Activated CD8-positive, alpha-beta memory T cell treated with anti-CD3 and anti-CD28 coated beads for 4 hours (primary cell): ENCODE results near the gene CHRNA1.

ENCODE experiments used
- DNase-seq, 2 donors: peaks; one replicate each; pipeline ENCODE4 v3.0.0-alpha.2; 2020; ENCODE audit warnings: low read depth in 2 of 2

CHRNA1 gene

DNA sequence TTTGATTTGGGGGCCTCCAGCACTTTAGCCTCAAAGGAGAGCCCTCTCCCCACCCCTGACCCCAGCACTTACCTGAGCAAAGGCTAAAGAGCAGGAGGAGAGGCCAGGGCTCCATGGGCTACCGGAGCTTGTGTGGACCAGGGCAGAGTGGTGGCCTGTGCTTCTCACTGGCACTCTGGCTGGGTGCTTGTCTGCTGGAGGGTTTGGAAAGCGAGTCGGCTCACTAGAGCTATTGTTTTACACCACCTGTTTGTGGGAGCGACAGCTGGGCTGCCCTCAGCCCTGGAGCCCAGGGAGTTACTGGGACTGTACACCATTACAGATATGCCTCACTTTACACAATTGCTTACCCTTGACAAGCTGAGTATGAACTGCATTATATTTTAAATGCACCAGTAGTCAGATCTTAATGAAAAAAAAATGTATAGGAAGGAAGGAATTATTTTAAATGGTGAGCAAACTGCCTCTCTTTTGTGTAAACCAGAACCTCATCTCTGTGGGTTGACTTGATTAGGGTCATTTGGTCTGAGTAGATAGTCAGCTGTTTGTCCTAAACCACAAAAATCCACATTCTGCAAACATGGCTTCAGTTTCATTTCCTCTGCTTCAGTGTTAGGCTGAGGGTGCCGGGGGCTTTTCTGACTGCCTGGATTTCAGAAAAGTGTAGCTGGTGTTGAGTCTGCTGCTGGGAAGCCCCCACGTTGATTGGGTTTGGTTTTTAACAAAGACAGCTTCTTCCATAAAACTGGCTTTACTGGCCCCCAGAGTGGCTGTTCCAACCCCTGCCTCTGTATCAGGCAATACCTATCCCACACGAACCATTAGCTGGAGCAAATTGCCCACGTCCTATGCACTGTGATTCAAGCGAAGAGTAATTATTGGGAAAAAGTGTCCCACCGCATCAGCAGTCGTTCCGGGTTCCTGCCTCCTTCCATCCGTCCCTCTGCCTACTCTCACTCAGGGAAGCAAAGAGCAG lies at the start of gene CHRNA1:
CHRNA1 (minus strand) TSS at position 193 of the 976 bp plus-strand sequence; CDS start at position 115, 78 bp downstream.
- DNase-seq, result no peak

DNA sequence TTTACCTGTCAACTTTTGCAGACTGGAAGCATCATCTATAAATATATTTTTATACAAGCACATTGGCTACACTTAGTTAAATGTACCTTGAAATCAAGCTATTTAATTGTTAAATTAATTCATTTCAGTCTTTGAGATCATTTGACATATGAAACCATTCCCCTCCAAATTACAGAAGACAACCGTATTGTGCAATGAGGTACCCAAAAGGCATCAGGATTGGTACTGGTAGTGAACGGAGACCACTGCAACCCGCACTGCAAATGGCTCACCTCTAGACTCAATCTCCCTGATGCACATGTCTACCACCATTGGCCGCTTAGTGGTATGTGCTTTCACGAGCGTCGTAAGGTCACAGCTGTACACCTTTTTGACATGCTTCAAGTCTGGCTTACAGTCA lies 47.8 kb upstream of the CHRNA1 start:
- no peak for DNase-seq

DNA sequence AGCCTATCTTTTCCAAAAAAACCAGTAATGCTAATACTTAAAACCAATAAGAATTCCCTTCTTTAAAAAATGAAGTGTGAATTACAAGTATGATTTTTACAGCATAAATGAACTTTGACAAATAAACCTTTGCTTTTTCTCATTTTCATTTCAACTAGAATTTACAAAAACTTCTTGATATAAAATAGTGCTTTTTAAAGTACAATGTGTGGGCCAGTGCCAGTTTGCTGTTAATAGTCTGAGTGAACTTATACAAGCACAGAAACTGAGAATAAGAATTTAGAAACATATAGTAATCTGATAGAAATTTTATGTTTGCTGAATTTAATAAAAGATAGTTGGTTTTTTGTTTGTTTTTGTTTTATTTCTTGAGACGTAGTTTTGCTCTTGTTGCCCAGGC lies 43.7 kb upstream of the CHRNA1 start:
- no peak for DNase-seq

DNA sequence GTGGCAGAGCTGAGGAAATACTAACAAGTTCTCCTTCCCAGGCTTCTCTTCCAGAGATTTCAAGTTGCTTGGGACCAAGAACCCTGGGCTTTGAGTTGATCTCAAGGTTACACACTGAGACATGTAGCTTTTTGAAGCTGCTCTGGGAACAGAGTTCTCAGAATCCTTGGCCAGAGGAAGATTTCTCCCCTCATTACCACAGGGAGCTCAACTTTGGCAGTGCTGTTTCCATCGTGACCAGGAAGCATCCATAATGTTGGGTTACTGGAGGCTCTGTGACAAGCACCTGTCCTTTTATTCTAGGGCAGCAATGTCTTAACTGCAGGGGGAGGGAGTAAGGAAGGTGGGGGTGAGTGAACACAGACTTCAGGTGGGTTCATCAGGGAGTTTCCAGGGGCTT lies 41.5 kb upstream of the CHRNA1 start:
- DNase-seq, result no peak

DNA sequence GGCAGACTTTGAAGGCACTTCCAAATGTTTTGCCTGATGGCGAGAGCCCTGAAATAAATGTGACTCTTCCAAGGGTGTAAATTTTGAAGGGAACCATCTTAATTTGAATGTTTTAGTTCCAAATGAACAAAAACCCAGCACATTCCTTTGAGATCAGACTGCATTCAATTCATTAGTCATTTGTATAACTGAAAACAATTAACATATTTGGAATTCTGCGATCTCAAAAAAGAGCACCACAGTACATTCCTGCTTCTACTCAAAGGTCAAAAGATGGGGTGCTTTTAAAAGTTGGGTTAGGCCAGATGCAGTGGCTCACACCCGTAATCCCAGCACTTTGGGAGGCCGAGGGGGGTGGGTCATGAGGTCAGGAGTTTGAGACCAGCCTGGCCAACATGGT lies 38.2 kb upstream of the CHRNA1 start:
- DNase-seq, result no peak

DNA sequence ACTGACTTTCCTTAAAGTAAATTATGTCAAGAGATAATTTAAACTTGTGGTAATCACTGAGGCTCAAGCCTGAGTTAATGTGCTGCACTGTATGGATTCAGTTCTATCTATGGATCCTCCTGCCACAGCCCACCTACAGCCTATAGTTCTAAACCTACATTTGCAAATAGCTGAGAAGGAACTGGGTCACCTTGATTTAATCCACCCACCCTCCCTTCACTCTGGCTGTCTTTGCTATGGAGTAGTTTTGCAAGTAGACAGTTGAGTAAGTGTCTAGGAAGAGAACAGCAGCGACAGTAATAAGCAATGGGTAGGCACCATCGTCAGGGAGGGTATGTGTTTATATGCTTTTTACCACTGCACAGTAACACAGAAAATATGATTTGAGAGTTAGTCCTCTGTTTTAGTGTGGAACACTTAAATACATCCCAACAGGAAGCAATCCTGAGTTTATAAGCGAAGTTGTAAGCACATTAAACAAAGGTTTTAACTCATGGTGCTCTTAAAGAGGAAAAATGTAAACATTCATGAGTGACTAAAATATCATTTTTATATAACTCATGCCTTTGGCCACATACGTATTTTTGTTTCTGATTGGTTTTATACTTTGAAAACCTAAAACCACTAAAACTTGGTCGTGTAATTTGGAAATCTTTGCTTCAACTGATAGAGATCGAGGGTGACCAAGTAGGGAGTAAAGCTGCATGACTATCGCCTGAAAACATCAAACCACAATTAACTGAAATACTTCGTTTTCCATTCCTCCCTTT lies 36.3 kb upstream of the CHRNA1 start:
- no peak for DNase-seq

DNA sequence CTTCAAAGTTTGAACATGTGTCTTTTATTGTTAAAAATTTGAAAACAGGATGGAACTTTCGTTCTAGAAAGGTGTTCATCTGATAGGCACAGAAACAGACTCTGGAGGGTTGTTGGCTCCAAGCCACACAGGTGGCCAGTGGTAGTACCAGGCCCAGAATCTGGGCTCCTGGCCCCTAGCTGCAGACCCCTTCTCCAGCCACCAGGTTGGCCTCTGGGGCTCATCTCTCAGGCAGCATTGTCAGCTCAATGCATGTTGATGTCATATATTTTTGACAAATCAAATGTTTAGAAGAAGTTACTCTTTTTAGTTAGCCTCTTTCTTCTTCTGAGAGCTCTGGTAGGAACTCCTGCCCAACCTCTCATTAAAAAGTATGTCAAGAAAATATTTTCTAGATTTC lies 34.5 kb upstream of the CHRNA1 start:
- DNase-seq, result no peak

DNA sequence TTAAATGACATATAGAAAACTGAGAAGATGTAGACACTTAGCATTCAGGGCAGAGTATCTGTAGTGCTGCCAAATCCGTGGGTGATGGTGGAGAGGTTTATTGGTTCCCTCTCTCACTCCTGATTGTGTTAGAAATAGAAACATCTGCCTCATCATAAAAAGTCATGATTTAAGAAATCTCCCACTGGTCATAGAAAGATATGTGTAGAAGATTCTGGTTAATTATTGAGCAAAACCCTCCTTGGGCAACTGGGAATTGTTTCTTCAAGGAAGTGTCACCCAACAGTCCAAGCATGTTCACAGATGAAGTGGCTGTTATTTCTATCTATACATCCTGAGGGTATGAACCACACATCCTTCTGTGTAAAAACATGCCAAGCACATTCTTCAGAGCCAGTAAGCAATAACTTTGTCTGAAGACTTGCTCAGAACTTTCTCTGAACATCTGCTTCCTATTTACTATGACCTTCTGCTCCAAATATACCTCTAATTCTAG lies 33.6 kb upstream of the CHRNA1 start:
- DNase-seq, result no peak

DNA sequence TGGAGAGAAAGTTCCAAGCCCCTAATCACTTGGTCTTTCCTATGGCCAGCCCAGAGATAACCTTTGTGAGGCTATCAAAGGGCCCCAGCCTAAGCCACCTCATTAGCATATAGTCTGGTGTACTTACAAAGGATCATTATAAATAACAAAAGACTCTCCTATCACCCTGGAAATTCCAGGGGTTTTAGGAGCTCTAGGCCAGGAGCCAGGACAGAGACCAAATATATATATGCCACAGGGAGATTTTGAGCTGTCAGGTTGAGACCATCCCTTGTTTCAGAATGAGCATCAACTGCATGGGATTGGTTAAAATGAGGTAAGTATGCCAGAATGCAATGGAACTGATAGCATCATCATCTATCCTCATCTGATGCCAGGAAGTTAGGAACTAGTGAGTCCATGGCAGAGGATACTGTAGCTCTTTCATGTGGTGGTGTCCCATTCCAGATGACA lies 32.1 kb upstream of the CHRNA1 start:
- no peak for DNase-seq

DNA sequence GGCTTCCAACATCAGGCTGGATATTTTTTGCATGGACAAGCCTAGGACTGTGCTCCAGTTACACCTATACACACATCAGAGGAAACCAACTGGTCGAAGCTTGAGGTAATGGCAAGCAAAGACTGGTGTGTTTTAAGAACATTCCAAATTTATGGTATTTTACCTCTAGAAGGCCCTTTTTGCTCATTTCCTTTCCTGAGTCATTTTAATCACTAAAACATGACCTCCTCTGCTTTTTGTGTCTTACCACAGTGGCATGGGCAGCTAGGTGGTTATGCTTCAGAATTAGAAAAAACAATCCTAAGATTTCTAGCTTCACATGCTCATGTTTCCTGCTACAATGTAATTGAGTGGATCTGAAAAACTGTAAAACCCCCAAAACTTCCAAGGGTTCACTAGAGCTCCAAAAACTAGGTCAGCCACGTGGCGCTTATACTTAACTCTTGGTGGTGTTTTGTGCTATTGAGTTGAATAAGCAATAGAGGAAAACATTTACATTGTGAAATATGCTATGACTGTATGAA lies 30.6 kb upstream of the CHRNA1 start:
- no peak for DNase-seq

DNA sequence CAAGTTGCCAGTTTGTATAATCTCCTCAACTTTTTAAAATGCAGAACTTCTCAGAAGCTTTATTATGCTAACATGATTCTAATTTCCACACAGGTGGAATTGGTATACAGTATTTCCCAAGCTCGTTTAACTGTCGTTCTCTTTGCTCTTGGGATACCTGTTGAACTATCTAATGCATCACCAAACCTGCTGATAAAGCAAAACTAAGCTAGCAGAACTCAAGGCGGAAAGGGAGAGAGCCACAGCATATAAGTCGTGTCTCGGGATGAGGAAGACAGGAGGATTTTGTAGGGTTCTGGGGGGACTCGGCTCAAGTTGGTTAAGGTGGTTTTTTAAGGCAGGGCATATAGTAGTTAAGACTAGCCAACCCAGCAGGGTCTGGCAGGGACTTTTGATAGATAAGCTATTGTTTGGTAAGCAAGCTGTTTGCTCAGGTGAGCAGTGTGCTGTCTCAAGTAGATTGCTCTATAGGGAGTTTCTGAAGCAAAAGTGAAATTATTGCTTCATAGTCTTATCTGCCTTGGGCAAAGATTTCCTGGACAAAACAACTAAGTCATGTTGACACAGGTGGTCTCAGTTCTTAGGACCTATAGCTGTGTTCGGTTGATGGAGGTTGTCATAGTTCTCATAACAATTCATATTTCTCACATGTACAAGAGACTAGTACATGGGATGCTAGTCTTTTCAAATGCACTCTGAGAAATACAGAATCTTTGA lies 28.2 kb upstream of the CHRNA1 start:
- DNase-seq, result no peak

DNA sequence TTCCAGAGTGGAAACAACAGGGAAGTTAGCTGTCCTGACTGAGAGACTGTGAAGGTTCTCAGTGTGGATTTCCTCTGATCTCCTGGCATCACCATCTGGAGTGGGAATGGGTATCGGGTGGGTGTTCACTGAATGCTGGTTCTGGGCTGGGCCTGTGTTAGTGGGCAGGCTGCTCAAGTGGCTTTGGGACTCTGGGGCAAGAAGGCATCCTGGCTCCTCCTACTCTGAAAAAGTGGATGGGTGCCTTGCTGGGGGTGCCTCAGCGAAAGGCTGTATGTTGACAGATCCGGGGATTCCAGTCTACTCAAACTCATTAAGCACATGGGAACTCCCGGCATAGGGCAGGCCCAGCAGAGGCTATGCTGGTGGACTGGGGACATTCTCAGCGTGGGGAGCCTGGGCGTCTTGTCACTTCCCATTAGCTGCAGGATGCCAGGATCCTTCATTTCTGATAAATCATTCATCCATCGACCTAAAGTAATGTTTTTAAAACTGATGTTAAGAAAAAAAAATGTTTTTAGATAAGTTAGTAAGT lies 27.5 kb upstream of the CHRNA1 start:
- no peak for DNase-seq

DNA sequence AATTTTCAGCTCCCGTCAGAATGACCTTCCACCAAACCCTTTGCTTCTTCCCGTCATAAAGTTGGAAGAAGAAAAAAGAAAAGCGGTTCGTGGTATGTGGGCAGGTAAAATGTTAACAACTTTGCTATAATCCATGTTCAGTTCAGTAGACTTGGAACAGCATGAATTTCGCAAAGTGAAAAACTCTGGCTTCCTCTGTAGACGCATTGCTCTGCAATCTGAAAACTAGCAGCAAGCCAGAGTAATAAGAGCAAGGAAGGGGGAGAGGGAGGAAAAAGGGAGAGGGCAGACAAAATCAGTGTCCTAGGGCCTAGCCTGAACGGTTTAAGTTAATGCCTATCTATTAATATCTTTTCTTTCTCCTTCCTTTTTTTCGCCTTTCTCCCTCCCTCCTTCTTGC lies 26.7 kb upstream of the CHRNA1 start:
- no peak for DNase-seq

DNA sequence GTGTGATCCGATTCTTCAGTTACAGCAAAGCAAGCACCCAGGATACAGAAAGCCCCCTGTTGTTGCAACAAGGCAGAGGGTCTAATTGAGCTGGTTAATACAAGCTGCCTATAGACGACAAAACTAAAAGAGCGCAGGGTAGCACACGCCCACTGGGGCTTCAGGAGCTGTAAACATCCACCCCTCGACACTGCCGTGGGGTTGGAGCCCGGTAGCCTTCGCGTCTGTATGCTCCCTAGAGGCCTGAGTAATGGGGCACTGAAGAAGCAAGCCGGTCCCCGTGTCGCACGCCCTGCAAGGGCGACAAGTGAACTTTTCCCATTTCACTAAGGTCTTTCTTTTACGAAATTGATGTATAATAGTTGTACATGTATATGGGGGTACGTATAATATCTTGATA lies 24.7 kb upstream of the CHRNA1 start:
- no peak for DNase-seq

DNA sequence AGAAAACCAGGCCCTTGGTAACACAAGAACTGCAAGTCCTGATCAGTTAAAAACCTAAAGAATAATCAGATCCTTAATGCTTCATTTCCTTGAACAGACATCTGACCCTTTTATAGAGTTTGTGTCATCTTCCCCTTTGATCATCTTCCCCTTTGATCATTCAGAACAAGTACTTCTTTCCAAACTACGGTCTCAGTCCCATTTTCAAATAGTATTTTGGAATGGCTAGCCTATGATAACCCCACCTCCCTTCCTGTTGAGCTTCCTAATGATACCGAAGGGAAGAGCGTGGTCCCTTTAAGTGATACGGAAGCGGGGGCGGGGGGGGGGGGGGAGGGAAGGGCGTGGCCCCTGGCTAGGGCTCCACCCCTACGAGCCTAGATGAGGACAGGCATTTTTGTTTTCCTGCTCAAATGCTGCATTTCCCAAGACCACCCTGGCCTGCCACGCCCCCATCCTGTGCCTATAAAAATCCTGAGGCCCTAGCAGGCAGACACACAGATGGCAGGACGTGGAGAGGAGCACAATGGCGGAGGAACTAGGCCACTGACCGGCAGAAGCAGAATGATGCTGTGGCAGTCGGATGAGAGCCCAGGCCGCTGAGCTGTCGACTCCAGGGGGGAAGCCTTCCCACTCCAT lies 24.1 kb upstream of the CHRNA1 start:
- DNase-seq, result no peak

DNA sequence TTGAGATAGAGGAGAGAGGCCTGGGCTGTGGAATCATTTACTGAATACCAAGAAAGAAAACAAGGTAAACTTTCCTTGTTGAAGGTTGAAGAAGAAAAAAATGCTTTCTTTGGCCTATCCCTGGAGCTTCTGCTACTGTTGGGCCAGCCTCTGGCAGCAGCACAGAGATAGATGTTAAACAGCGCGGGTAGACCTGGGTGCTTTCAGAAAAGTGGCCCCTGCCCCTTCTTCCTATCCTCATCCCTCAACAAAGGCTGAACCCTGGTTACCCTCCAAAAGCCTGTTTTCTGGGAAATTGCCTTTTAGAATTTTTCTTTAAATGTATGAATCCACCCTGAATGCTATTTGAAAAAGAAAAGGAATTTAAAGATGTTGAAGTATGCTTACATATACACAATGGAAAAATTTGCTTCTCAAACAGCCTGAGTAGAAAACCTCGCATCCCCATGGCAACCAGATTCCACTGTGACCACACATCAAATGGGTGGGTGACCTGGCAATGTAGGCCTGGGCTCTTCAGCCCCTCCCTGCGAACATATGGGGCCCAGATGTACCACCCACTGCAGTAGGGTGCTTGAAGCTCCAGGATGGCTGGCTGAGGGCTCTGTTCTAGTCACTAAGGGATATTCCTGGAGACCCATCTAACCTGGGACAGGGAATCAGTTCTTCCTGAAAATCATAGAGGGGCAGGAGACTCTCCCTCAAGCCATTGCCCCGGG lies 23.4 kb upstream of the CHRNA1 start:
- no peak for DNase-seq

DNA sequence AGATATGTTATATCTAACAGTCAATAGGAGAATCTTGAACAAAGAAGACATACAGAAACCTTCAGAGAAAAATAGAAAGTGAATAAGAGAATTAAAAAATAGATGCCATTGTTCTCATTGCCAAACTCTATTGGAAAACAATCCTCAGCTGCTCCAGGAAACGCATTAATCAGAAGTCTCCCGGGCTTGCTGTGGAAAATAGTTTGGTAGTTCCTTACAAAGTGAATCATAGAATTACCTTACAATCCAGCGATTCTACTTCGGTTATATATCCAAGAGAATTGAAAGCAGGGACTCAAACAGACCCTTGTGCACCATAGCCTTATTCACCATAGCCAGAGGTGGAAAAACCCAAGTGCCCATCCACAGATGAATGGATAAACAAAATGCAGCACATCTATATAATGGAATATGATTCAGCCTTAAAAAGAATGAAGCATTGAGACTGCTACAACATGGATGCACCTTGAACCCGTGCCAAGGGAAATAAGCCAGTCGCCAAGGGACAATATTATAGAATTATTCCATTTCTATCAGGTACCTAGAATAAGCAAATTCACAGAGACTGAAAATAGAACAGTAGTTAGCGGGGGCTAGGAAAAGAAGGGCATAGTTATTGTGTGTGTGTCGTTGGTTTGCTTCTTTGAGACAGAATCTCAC lies 21.9 kb upstream of the CHRNA1 start:
- DNase-seq, result no peak

DNA sequence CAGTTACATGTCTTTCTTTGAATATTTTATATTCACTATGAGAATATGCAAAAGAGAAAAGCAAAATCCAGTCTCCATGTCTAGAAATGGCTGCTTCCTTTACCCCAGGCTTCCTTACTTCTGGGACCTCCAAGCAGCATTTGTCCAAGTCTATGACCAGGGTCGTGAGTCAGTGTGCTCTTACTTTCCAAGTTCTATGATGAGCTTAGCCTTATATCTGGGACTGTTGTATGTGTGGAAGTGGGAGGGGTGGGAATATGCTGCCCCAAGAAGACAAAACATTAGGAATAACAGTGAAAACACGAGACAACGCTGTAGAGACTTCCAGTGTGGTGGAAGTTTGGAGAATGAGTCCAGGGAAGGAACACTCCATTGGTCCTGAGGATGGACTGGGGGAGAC lies 21.2 kb upstream of the CHRNA1 start:
- DNase-seq, result no peak

DNA sequence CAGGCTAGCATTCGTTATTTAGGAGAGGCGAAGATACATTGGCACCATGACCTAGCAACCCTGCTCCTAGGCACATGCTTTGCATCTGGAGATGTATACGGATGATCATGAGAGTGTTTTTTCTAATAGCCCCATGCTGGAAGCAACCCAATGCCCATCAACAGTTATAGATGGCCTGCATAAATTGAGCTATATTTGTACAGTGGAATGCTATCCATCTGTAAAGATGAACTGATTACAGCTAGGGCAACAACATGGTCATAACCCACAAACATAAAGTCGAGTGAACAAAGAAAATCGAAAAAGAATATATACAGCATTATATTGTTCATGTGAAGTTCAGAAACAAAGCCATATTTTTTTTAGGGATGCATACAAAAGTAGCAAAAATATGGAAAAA lies 20.6 kb upstream of the CHRNA1 start:
- DNase-seq, result no peak

DNA sequence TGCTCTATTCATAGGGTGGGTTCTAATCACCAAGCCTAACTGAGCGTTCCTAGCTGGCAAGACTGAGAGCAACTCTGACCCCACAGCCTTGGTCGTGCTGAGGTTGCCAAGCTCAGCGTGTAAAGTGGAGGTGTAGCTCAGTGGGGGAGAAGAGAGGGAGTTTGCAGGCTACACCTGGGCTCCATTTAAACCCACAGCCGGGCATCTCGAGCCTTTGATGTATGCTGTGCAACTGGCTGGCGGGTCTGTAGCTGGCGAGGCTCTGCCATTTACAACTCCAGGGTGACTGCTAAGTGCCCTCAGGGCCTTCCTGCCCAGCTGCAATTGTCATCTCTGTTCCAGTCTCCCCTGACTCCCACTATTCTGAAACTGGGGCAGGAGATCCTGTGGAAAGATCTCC lies 20.0 kb upstream of the CHRNA1 start:
- DNase-seq, result no peak
